ENCODE measurements around the gene SEMA3F.

DNA sequence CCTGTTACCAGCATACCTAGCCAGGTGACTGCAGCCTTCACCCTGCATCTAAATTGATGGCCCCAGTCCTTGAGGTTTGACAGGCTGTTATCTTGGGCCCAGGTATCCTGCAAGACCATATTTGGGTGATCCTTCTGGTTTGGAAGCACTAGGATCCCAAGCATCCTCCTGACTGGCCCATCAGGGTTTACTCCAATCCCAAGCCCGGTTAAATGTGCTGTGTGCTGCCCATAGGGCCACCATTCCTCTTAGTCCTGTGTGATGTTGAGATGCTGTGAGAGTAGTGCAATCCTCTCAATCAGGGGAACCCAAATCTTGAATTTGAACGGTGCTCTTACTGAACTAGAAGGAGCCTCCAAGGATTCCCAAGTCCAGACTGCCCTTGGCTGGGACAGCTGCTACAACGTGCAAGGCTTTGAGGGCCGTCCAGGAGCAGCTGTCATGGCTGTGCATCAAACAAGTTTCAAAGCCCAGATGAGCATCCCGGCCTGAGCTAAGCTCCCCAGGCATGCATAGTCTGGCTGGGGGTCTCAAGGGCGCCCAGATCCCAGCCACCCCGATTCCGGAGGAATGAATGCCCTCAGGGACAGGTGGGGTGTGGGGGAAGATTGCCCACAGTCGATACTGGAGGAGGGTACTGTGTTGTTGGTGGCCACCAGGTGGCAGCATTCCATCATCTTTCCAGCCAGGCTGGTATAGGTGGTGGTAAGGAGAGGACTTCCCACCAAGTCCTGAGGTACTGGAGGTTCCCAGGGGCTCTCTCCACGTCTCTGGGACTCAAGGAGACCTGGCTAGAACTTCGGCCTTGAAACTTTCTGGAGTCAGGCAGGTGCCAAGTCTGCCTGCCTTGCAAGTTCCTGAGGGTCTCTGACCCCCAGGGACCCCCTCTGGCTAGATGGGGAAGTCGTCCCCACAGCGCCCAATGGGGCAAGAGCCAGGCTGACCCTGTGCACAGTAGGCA lies 33.8 kb upstream of the SEMA3F start:
- TF ChIP-seq, protein P1, sequence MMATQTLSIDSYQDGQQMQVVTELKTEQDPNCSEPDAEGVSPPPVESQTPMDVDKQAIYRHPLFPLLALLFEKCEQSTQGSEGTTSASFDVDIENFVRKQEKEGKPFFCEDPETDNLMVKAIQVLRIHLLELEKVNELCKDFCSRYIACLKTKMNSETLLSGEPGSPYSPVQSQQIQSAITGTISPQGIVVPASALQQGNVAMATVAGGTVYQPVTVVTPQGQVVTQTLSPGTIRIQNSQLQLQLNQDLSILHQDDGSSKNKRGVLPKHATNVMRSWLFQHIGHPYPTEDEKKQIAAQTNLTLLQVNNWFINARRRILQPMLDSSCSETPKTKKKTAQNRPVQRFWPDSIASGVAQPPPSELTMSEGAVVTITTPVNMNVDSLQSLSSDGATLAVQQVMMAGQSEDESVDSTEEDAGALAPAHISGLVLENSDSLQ (IDR thresholded peaks at IDR 0.05): no peak
- TF ChIP-seq ZNF384 (IDR thresholded peaks at IDR 0.05): no peak
- no peak for TF ChIP-seq L3MBTL2 (conservative IDR thresholded peaks at IDR 0.05)
- TF ChIP-seq BHLHE40 (IDR thresholded peaks at IDR 0.05; ENCODE audit: borderline replicate concordance): no peak
- TF ChIP-seq FOXK2 (IDR thresholded peaks at IDR 0.05): no peak
- no peak for TF ChIP-seq SUZ12 (IDR thresholded peaks at IDR 0.05)
- no peak for TF ChIP-seq FOXM1 (IDR thresholded peaks at IDR 0.05; ENCODE audit: borderline replicate concordance)
- no peak for TF ChIP-seq NFRKB (IDR thresholded peaks at IDR 0.05)
- no peak for TF ChIP-seq ARNT (IDR thresholded peaks at IDR 0.05)
- no peak for TF ChIP-seq SP1 (IDR thresholded peaks at IDR 0.05)
- no peak for TF ChIP-seq HDGF (IDR thresholded peaks at IDR 0.05; ENCODE audit: borderline replicate concordance)
- no peak for TF ChIP-seq FOXA1 (IDR thresholded peaks at IDR 0.05)
- TF ChIP-seq LEF1 (IDR thresholded peaks at IDR 0.05; ENCODE audit: borderline replicate concordance): no peak

Data from HEK293T (cell line).